ENCODE measurements around the gene CD79B. TPM values are rescaled to one million over a fixed set of nuclear protein-coding genes. Genes with fewer than 3 reads are reported as not detected.

CD79B gene
- 10 to 100 TPM; 11.8 to 44.9 (median 15.1) TPM for total RNA-seq
- 10 to 100 TPM; 34.5 to 42.2 TPM for polyA plus RNA-seq
- 5.8 reads per million, percentile 26 among the genes with 10 or more reads in this experiment for total RNA-seq

- intact Hi-C loops (cut with micrococcal nuclease): loop anchor here (1.0 to 5.0 kb wide), 4 partner anchors 14 to 95 kb away; no protein-coding TSS in a partner anchor
- Histone ChIP-seq H3K9me3 (ENCODE audit: control insufficient read depth in 2 of 3, low read length in 3 of 3) (no peaks in the 10 kb centered on the region), H3K4me1 (ENCODE audit: control insufficient read depth in 2 of 2, insufficient read depth in 2 of 2, low read length in 2 of 2) (peaks cover 13 to 21% of the 10 kb centered on the region in 2 donors), H3K27me3 (ENCODE audit: control insufficient read depth in 2 of 2, insufficient read depth in 2 of 2, low read length in 2 of 2) (no peaks in the 10 kb centered on the region), H3K4me3 (ENCODE audit: low read length) (peak within 1 kb of the TSS; percentile 85), H3K36me3 (ENCODE audit: control insufficient read depth in 2 of 3, insufficient read depth in 3 of 3, low read length in 3 of 3) (peaks cover 0 to 28% (median 0%) of the 10 kb centered on the region in 3 experiments), H3K27ac (ENCODE audit: low read depth, low read length) (peak within 1 kb of the TSS; percentile 84)
- peaks cover 0 to 10% (median 0%) of the 10 kb centered on the region in 5 donors for H3K36me3 Mint-ChIP-seq
- DNase-seq: peak in 7 of 9 donors; percentile 22 to 53 (median 47)
- no peaks in the 10 kb centered on the region for H3K9me3 Mint-ChIP-seq
- peaks cover 0 to 9% (median 0%) of the 10 kb centered on the region in 5 donors for H3K27me3 Mint-ChIP-seq
- ChIA-PET POLR2A (interaction anchor here (0.7 to 3.0 kb wide), 8 partner anchors 14 to 350 kb away, joined by 3 to 18 read pairs (median 4); partner anchors contain the start of genes GH1 and ICAM2), CTCF (interaction anchor here (0.7 to 3.2 kb wide), 10 partner anchors 9 to 201 kb away, joined by 3 to 14 read pairs (median 4); partner anchors contain the start of genes CSHL1, ERN1, GH1 and ICAM2)
- H3K27ac Mint-ChIP-seq: peak within 1 kb of the TSS; percentile 87 to 96 (median 93)
- peaks cover 11 to 28% (median 24%) of the 10 kb centered on the region in 7 donors for H3K4me1 Mint-ChIP-seq
- ATAC-seq: peak; percentile 67
- H3K4me3 Mint-ChIP-seq: peak within 1 kb of the TSS; percentile 88 to 99 (median 96)
Measured at GRCh38 chr17:63931981-63932561, at the start of gene CD79B. CD79B (minus strand) TSS chr17:63932331; CDS start chr17:63932261, 70 bp downstream.

GRCh38 chr17:63978272-63979200, 46.4 kb upstream of the CD79B start:
- Mint-ChIP-seq H3K27ac (no peak overlapping the region), H3K4me3 (no peak overlapping the region), H3K27me3 (peaks cover 0 to 19% (median 0%) of the 10 kb centered on the region in 5 donors), H3K36me3 (peaks cover 0 to 11% (median 9%) of the 10 kb centered on the region in 5 donors), H3K4me1 (peaks cover 0 to 17% (median 6%) of the 10 kb centered on the region in 7 donors), H3K9me3 (peaks cover 0 to 21% (median 8%) of the 10 kb centered on the region in 11 donors)
- ATAC-seq (no peak), DNase-seq (no peak)
- no peaks in the 10 kb centered on the region for H3K4me1 ChIP-seq (ENCODE audit: control insufficient read depth in 2 of 2, insufficient read depth in 2 of 2, low read length in 2 of 2)
- no peaks in the 10 kb centered on the region for H3K27me3 ChIP-seq (ENCODE audit: control insufficient read depth in 2 of 2, insufficient read depth in 2 of 2, low read length in 2 of 2)
- no peak overlapping the region for H3K4me3 ChIP-seq (ENCODE audit: low read length)
- no peaks in the 10 kb centered on the region for H3K9me3 ChIP-seq (ENCODE audit: control insufficient read depth in 2 of 3, low read length in 3 of 3)
- intact Hi-C loops (cut with micrococcal nuclease): no loop called here
- ChIA-PET CTCF (interaction anchor here (1.1 to 3.1 kb wide), 4 partner anchors 12 to 59 kb away, joined by 4 to 11 read pairs (median 6); partner anchors contain the start of gene ICAM2), POLR2A (interaction anchor here (0.8 to 1.6 kb wide), 3 partner anchors 14 to 42 kb away, joined by 3 to 4 read pairs (median 4); partner anchors contain the start of gene ICAM2)
- no peaks in the 10 kb centered on the region for H3K36me3 ChIP-seq (ENCODE audit: control insufficient read depth in 2 of 3, insufficient read depth in 3 of 3, low read length in 3 of 3)
- no peak overlapping the region for H3K27ac ChIP-seq (ENCODE audit: low read depth, low read length)

GRCh38 chr17:63976702-63977101, 44.6 kb upstream of the CD79B start:
- Mint-ChIP-seq H3K4me1 (peaks cover 0 to 17% (median 5%) of the 10 kb centered on the region in 7 donors), H3K4me3 (no peak overlapping the region), H3K36me3 (peaks cover 0 to under 1% (median 0%) of the 10 kb centered on the region in 5 donors), H3K27me3 (peaks cover 0 to 19% (median 0%) of the 10 kb centered on the region in 5 donors), H3K9me3 (peaks cover 0 to 7% (median 0%) of the 10 kb centered on the region in 11 donors), H3K27ac (no peak overlapping the region)
- no peak for ATAC-seq
- no peaks in the 10 kb centered on the region for H3K4me1 ChIP-seq (ENCODE audit: control insufficient read depth in 2 of 2, insufficient read depth in 2 of 2, low read length in 2 of 2)
- ChIA-PET POLR2A (interaction anchor here (0.6 to 1.8 kb wide), 3 partner anchors 17 to 642 kb away, joined by 3 to 6 read pairs (median 3); no protein-coding TSS in a partner anchor), CTCF (interaction anchor here (1.7 kb wide), 1 partner anchor 11 kb away, joined by 6 read pairs; no protein-coding TSS in a partner anchor)
- H3K4me3 ChIP-seq (ENCODE audit: low read length): no peak overlapping the region
- intact Hi-C loops (cut with micrococcal nuclease): no loop called here
- H3K36me3 ChIP-seq (ENCODE audit: control insufficient read depth in 2 of 3, insufficient read depth in 3 of 3, low read length in 3 of 3): no peaks in the 10 kb centered on the region
- no peaks in the 10 kb centered on the region for H3K27me3 ChIP-seq (ENCODE audit: control insufficient read depth in 2 of 2, insufficient read depth in 2 of 2, low read length in 2 of 2)
- H3K9me3 ChIP-seq (ENCODE audit: control insufficient read depth in 2 of 3, low read length in 3 of 3): no peaks in the 10 kb centered on the region
- no peak for DNase-seq
- H3K27ac ChIP-seq (ENCODE audit: low read depth, low read length): no peak overlapping the region

GRCh38 chr17:63975541-63976092, 43.5 kb upstream of the CD79B start:
- H3K27me3 Mint-ChIP-seq: peaks cover 0 to 19% (median 0%) of the 10 kb centered on the region in 5 donors
- Histone ChIP-seq H3K4me1 (ENCODE audit: control insufficient read depth in 2 of 2, insufficient read depth in 2 of 2, low read length in 2 of 2) (no peaks in the 10 kb centered on the region), H3K36me3 (ENCODE audit: control insufficient read depth in 2 of 3, insufficient read depth in 3 of 3, low read length in 3 of 3) (no peaks in the 10 kb centered on the region), H3K9me3 (ENCODE audit: control insufficient read depth in 2 of 3, low read length in 3 of 3) (no peaks in the 10 kb centered on the region), H3K27me3 (ENCODE audit: control insufficient read depth in 2 of 2, insufficient read depth in 2 of 2, low read length in 2 of 2) (no peaks in the 10 kb centered on the region), H3K27ac (ENCODE audit: low read depth, low read length) (no peak overlapping the region), H3K4me3 (ENCODE audit: low read length) (no peak overlapping the region)
- ChIA-PET CTCF (interaction anchor here (0.7 to 1.7 kb wide), 6 partner anchors 10 to 56 kb away, joined by 3 to 11 read pairs (median 3); no protein-coding TSS in a partner anchor), POLR2A (interaction anchor here (1.0 to 1.8 kb wide), 2 partner anchors 18 to 170 kb away, joined by 4 to 6 read pairs; no protein-coding TSS in a partner anchor)
- H3K4me3 Mint-ChIP-seq: no peak overlapping the region
- peak overlapping the region in 2 of 9 donors; percentile 1 to 12 for H3K27ac Mint-ChIP-seq
- H3K4me1 Mint-ChIP-seq: peaks cover 0 to 17% (median 5%) of the 10 kb centered on the region in 7 donors
- intact Hi-C loops (cut with micrococcal nuclease): no loop called here
- DNase-seq (no peak), ATAC-seq (no peak)
- peaks cover 0 to under 1% (median 0%) of the 10 kb centered on the region in 11 donors for H3K9me3 Mint-ChIP-seq
- H3K36me3 Mint-ChIP-seq: no peaks in the 10 kb centered on the region

- ATAC-seq (no peak), DNase-seq (no peak)
- Mint-ChIP-seq H3K4me3 (peak overlapping the region in 1 of 10 donors; percentile 56), H3K27me3 (peaks cover 0 to 23% (median 0%) of the 10 kb centered on the region in 5 donors), H3K36me3 (no peaks in the 10 kb centered on the region), H3K9me3 (no peaks in the 10 kb centered on the region), H3K4me1 (peaks cover 0 to 17% (median 5%) of the 10 kb centered on the region in 7 donors), H3K27ac (peak overlapping the region in 1 of 9 donors; percentile 25)
- Histone ChIP-seq H3K4me3 (ENCODE audit: low read length) (no peak overlapping the region), H3K9me3 (ENCODE audit: control insufficient read depth in 2 of 3, low read length in 3 of 3) (no peaks in the 10 kb centered on the region), H3K4me1 (ENCODE audit: control insufficient read depth in 2 of 2, insufficient read depth in 2 of 2, low read length in 2 of 2) (no peaks in the 10 kb centered on the region), H3K27ac (ENCODE audit: low read depth, low read length) (no peak overlapping the region), H3K27me3 (ENCODE audit: control insufficient read depth in 2 of 2, insufficient read depth in 2 of 2, low read length in 2 of 2) (no peaks in the 10 kb centered on the region), H3K36me3 (ENCODE audit: control insufficient read depth in 2 of 3, insufficient read depth in 3 of 3, low read length in 3 of 3) (no peaks in the 10 kb centered on the region)
- ChIA-PET POLR2A (interaction anchor here (0.6 kb wide), 1 partner anchor 50 kb away, joined by 3 read pairs; no protein-coding TSS in a partner anchor), CTCF (interaction anchor here (0.7 to 1.6 kb wide), 4 partner anchors 11 to 55 kb away, joined by 3 to 11 read pairs (median 3); no protein-coding TSS in a partner anchor)
- intact Hi-C loops (cut with micrococcal nuclease): no loop called here
Measured at GRCh38 chr17:63974594-63975192, 42.6 kb upstream of the CD79B start.

All from naive thymus-derived CD4-positive, alpha-beta T cell (primary cell).